GM23248 (cell line): ENCODE results near the gene AIRE.

Source experiments
- EZH2 ChIP-seq: fragments of 200-600 bp; sonication (generic); IDR thresholded peaks from 2 replicates; pipeline ENCODE4 v1.6.1; 2018; ENCODE audit warnings: antibody characterized with exemption, mild to moderate bottlenecking; ENCODE audit not compliant: insufficient read depth, poor library complexity, severe bottlenecking
- EZH2phosphoT487 ChIP-seq: fragments of 200-600 bp; sonication (generic); IDR thresholded peaks from 2 replicates; pipeline ENCODE4 v1.6.1; 2018; ENCODE audit warnings: antibody characterized with exemption, moderate library complexity, mild to moderate bottlenecking, low read depth; ENCODE audit not compliant: insufficient read depth

GRCh38 chr21:44303490-44303981 is 17.9 kb downstream of the AIRE start:
- no peak for TF ChIP-seq EZH2
- no peak for TF ChIP-seq EZH2phosphoT487
